Fibroblast of lung (primary cell): ENCODE data around the gene COL6A2. TPM values are rescaled to one million over a fixed set of nuclear protein-coding genes. Genes with fewer than 3 reads are reported as not detected.
A peak's percentile ranks its signal among the peaks of the same experiment; 100 is the strongest.

ENCODE experiments used
- DNase-seq, 2 donors: peaks; one replicate each; pipeline versions ENCODE4 v3.0.0 to v3.0.0-alpha.2; 2010; ENCODE audit warnings: low read depth in 2 of 2
- H2AFZ ChIP-seq: 2 replicates; pipeline ENCODE4 v1.5.1; 2012; ENCODE audit warnings: low read length, control low read depth, inconsistent platforms
- H3K27ac ChIP-seq: 2 replicates; pipeline ENCODE4 v1.5.1; 2011; ENCODE audit warnings: low read length, control low read depth; ENCODE audit not compliant: insufficient read depth
- H3K27me3 ChIP-seq: 2 replicates; pipeline ENCODE4 v1.5.1; 2011; ENCODE audit warnings: mild to moderate bottlenecking, low read length; ENCODE audit not compliant: control insufficient read depth, insufficient read depth
- H3K36me3 ChIP-seq: 2 replicates; pipeline ENCODE4 v1.5.1; 2011; ENCODE audit warnings: low read length; ENCODE audit not compliant: control insufficient read depth, insufficient read depth
- H3K4me1 ChIP-seq: 2 replicates; pipeline ENCODE4 v1.5.1; 2011; ENCODE audit warnings: low read length; ENCODE audit not compliant: control insufficient read depth, insufficient read depth; ENCODE audit errors: extremely low read depth
- H3K4me2 ChIP-seq: 2 replicates; pipeline ENCODE4 v1.5.1; 2011; ENCODE audit warnings: low read length, control low read depth; ENCODE audit not compliant: insufficient read depth; ENCODE audit errors: extremely low read depth
- H3K4me3 ChIP-seq, 4 experiments: fragments of 200-600 bp in 1 of 4; sonication (generic) in 1 of 4; replicated peaks in 1 of 4; 2 replicates each; pipeline ENCODE4 v1.5.1; 2011 to 2016; ENCODE audit warnings: low read length in 4 of 4, low read depth in 3 of 4, mild to moderate bottlenecking in 3 of 4, control low read depth in 2 of 4, inconsistent platforms in 1 of 4, mixed read lengths in 1 of 4; ENCODE audit not compliant: insufficient read depth in 1 of 4; ENCODE audit errors: control extremely low read depth in 1 of 4
- H3K79me2 ChIP-seq: 2 replicates; pipeline ENCODE4 v1.5.1; 2012; ENCODE audit warnings: mild to moderate bottlenecking, low read length, inconsistent platforms; ENCODE audit not compliant: control insufficient read depth, insufficient read depth
- H3K9ac ChIP-seq: 2 replicates; pipeline ENCODE4 v1.5.1; 2011; ENCODE audit warnings: mild to moderate bottlenecking, low read length, control low read depth; ENCODE audit not compliant: insufficient read depth
- H3K9me3 ChIP-seq: 2 replicates; pipeline ENCODE4 v1.5.1; 2012; ENCODE audit warnings: low read depth, low read length; ENCODE audit not compliant: control insufficient read depth, insufficient read depth
- H4K20me1 ChIP-seq: 2 replicates; pipeline ENCODE4 v1.5.1; 2011; ENCODE audit warnings: low read length; ENCODE audit not compliant: control insufficient read depth, insufficient read depth; ENCODE audit errors: extremely low read depth
- EZH2 ChIP-seq: IDR thresholded peaks from 2 replicates; pipeline ENCODE4 v1.5.1; 2012; ENCODE audit warnings: low read length, control low read depth, mild to moderate bottlenecking; ENCODE audit errors: missing control alignments
- polyA plus RNA-seq, 2 donors: library from polyadenylated mRNA; depleted of rRNA in 1 of 2; stranded (reverse) in 1 of 2; unstranded in 1 of 2; fragments of >200 nt; gene quantifications; 2 replicates each; pipeline ENCODE4 v1.2.1, GENCODE V29; 2011 to 2012; ENCODE audit warnings: missing spikeins in 1 of 2
- total RNA-seq: library from RNA; depleted of rRNA; stranded (reverse); fragments of >200 nt; gene quantifications from 2 replicates; pipeline ENCODE4 v1.2.1, GENCODE V29; 2014
- TF ChIP-seq, protein P1 (sequence below), 2 donors: IDR thresholded peaks in 1 of 2; conservative IDR thresholded peaks in 1 of 2; 1 replicate in 1 of 2; 2 replicates in 1 of 2; pipeline ENCODE4 v1.5.1; 2011 to 2012; ENCODE audit warnings: low read length in 2 of 2, control low read depth in 1 of 2, inconsistent platforms in 1 of 2, low read depth in 1 of 2, mild to moderate bottlenecking in 1 of 2

COL6A2 gene
- total and polyA plus RNA-seq, 2 donors (not counting 1 experiment from before 2014, with no cell fraction given) = 702 to 782 TPM

DNA sequence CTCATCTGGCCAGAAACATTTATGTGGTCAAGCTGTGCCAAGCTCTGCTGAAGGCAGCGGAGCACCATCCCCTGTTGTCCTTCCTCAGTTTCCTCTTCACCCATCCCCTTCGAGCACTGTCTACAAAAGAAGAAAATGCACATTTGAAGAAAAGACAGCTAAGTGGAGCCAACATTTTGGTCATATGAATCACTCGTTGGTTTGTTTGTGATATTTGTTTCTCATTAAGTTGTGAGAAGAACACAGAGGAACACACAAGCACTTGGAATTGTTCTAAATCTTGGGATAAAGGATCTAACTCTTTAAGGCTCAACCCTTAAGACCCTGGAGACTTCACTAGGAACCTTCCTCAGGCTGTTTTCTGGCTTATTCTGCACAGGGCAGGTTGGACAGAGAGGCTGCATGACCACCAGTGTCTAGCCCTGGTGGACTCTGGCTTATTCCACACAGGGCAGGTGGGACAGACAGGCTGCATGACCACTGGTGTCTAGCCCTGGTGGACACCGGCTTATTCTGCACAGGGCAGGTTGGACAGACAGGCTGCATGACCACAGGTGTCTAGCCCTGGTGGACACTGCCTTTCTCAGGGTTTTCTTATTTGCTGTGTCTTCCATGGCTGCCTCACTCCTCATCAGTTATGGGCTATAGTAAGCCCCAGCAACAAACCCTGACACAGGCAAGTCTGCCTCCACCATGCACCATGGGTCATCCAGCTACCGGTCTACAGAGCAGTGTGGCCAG, 35.3 kb upstream of the COL6A2 start:
- DNase-seq = no peak
- H3K4me3 ChIP-seq = no peak overlapping the region
- H3K9me3 ChIP-seq = no peaks in the 10 kb centered on the region
- no peaks in the 10 kb centered on the region for H3K79me2 ChIP-seq
- no peaks in the 10 kb centered on the region for H3K36me3 ChIP-seq
- H3K9ac ChIP-seq = no peak overlapping the region
- H3K4me1 ChIP-seq = peaks cover 42% of the 10 kb centered on the region
- no peak overlapping the region for H3K4me2 ChIP-seq
- no peaks in the 10 kb centered on the region for H3K27me3 ChIP-seq
- no peak overlapping the region for H2AFZ ChIP-seq
- H4K20me1 ChIP-seq = no peaks in the 10 kb centered on the region
- no peak for TF ChIP-seq EZH2
- TF ChIP-seq, protein P1, sequence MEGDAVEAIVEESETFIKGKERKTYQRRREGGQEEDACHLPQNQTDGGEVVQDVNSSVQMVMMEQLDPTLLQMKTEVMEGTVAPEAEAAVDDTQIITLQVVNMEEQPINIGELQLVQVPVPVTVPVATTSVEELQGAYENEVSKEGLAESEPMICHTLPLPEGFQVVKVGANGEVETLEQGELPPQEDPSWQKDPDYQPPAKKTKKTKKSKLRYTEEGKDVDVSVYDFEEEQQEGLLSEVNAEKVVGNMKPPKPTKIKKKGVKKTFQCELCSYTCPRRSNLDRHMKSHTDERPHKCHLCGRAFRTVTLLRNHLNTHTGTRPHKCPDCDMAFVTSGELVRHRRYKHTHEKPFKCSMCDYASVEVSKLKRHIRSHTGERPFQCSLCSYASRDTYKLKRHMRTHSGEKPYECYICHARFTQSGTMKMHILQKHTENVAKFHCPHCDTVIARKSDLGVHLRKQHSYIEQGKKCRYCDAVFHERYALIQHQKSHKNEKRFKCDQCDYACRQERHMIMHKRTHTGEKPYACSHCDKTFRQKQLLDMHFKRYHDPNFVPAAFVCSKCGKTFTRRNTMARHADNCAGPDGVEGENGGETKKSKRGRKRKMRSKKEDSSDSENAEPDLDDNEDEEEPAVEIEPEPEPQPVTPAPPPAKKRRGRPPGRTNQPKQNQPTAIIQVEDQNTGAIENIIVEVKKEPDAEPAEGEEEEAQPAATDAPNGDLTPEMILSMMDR (conservative IDR thresholded peaks at IDR 0.05 in 1 of 2, IDR thresholded peaks at IDR 0.05 in 1 of 2; ENCODE audit: low read depth in 1 of 2, low read length in 2 of 2) = no peak
- peak overlapping the region; percentile 84 for H3K27ac ChIP-seq

GRCh38 chr21:46063227-46063626, 34.7 kb upstream of the COL6A2 start:
- H3K4me2 ChIP-seq = no peak overlapping the region
- no peak overlapping the region for H3K9ac ChIP-seq

More at GRCh38 chr21:46063227-46063626, 34.7 kb upstream of the COL6A2 start:
- Histone ChIP-seq H3K36me3 (no peaks in the 10 kb centered on the region), H3K27ac (peak overlapping the region; percentile 84), H3K4me3 (no peak overlapping the region), H2AFZ (no peak overlapping the region), H3K27me3 (no peaks in the 10 kb centered on the region), H3K79me2 (no peaks in the 10 kb centered on the region), H3K4me1 (peaks cover 44% of the 10 kb centered on the region), H4K20me1 (no peaks in the 10 kb centered on the region), H3K9me3 (no peaks in the 10 kb centered on the region)
- no peak for TF ChIP-seq EZH2
- TF ChIP-seq, protein P1 (conservative IDR thresholded peaks at IDR 0.05 in 1 of 2, IDR thresholded peaks at IDR 0.05 in 1 of 2; ENCODE audit: low read depth in 1 of 2, low read length in 2 of 2) = no peak
- DNase-seq = peak in 1 of 2 donors; percentile 38
